Spleen (tissue), 7 donors: ENCODE results near the gene HES3.

Experiments
- CTCF ChIP-seq, 11 experiments: fragments of 200-600 bp in 7 of 11; fragments of 450-650 bp in 4 of 11; sonication (generic) in 4 of 11; IDR thresholded peaks in 8 of 11; conservative IDR thresholded peaks in 3 of 11; 1 replicate in 7 of 11; 2 replicates in 4 of 11; pipeline versions ENCODE4 v1.4.0 to v1.8.0; 2016 to 2021; ENCODE audit warnings: antibody characterized with exemption in 11 of 11, inconsistent platforms in 4 of 11, mild to moderate bottlenecking in 1 of 11
- POLR2A ChIP-seq, 3 donors: fragments of 450-650 bp; IDR thresholded peaks; one replicate each; pipeline ENCODE4 v1.5.1; 2017; ENCODE audit warnings: antibody characterized with exemption in 3 of 3, mild to moderate bottlenecking in 1 of 3
- donor health status: DM: no; HTN: no; CAD: no; lungs with moderate emphysema.
- donor health status: DM: no; HTN: no; CAD: no.
- donor health status: DM: no; HTN: no; CAD: no.

- no peak for TF ChIP-seq POLR2A (IDR thresholded peaks at IDR 0.05)
- TF ChIP-seq CTCF (IDR thresholded peaks at IDR 0.05 in 8 of 11, conservative IDR thresholded peaks at IDR 0.05 in 3 of 11) = no peak
These were observed 28.9 kb downstream of the HES3 start for GRCh38 chr1:6272868-6273267.
